Caco-2 (cell line): ENCODE data around the gene TSPAN32. TPM values are rescaled to one million over a fixed set of nuclear protein-coding genes. Genes with fewer than 3 reads are reported as not detected.

Experiments used
- BruUV-seq: library from RNA; stranded (reverse); fragments of 400-500 nt; replicated peaks from 2 replicates; lab custom pipeline; 2021; lab: Mats Ljungman, UMichigan
- CTCF ChIA-PET: fragments of 300-600 bp; sonication (Branson Sonifier 250); formaldehyde crosslinking; loops from one replicate; lab custom pipeline; 2022; ENCODE audit warnings: antibody characterized with exemption; lab: Charles Lee
- POLR2A ChIA-PET: fragments of 300-600 bp; sonication (Branson Sonifier 250); formaldehyde crosslinking; loops from one replicate; lab custom pipeline; 2022; ENCODE audit warnings: antibody characterized with exemption; lab: Charles Lee
- DNase-seq, 2 experiments: peaks; one replicate each; pipeline versions ENCODE4 v3.0.0 to v3.0.0-alpha.2; 2020 to 2022
- H3K27me3 ChIP-seq: replicated peaks from 2 replicates; pipeline ENCODE4 v1.6.0; 2011; ENCODE audit warnings: low read length; ENCODE audit not compliant: control insufficient read depth, insufficient read depth
- H3K36me3 ChIP-seq: 2 replicates; pipeline ENCODE4 v1.5.1; 2011; ENCODE audit warnings: low read length; ENCODE audit not compliant: control insufficient read depth, insufficient read depth
- H3K4me1 ChIP-seq: fragments of 250-450 bp; sonication (Bioruptor Pico); 2 replicates; pipeline ENCODE4 v1.5.1; 2020; ENCODE audit warnings: mild to moderate bottlenecking
- H3K4me3 ChIP-seq: 2 replicates; pipeline ENCODE4 v1.5.1; 2011; ENCODE audit warnings: low read depth, mild to moderate bottlenecking, control low read depth, low read length
- H3K9me3 ChIP-seq: fragments of 250-450 bp; sonication (Bioruptor Pico); 2 replicates; pipeline ENCODE4 v1.5.1; 2020; ENCODE audit warnings: mild to moderate bottlenecking, moderate library complexity
- H3K27ac Mint-ChIP-seq: one replicate; pipeline ENCODE4 v1.8.0; 2022; ENCODE audit warnings: mixed read lengths; ENCODE audit not compliant: unreplicated experiment
- H3K27me3 Mint-ChIP-seq: one replicate; pipeline ENCODE4 v1.8.0; 2022; ENCODE audit warnings: mixed read lengths; ENCODE audit not compliant: insufficient read depth, unreplicated experiment
- H3K36me3 Mint-ChIP-seq: one replicate; pipeline ENCODE4 v1.8.0; 2022; ENCODE audit warnings: mild to moderate bottlenecking, mixed read lengths; ENCODE audit not compliant: insufficient read depth, unreplicated experiment
- H3K4me1 Mint-ChIP-seq: one replicate; pipeline ENCODE4 v1.8.0; 2022; ENCODE audit warnings: low read depth, mixed read lengths; ENCODE audit not compliant: unreplicated experiment
- H3K4me3 Mint-ChIP-seq: one replicate; pipeline ENCODE4 v1.8.0; 2022; ENCODE audit warnings: mild to moderate bottlenecking, moderate library complexity, mixed read lengths; ENCODE audit not compliant: unreplicated experiment
- H3K9me3 Mint-ChIP-seq: one replicate; pipeline ENCODE4 v1.8.0; 2022; ENCODE audit warnings: mixed read lengths; ENCODE audit not compliant: unreplicated experiment
- CTCF ChIP-seq, 2 experiments: fragments of 200-600 bp in 1 of 2; IDR thresholded peaks; 1 replicate in 1 of 2; 2 replicates in 1 of 2; pipeline versions ENCODE4 v1.5.1 to v1.8.0; 2011 to 2022; ENCODE audit warnings: antibody characterized with exemption in 1 of 2, control low read depth in 1 of 2, inconsistent platforms in 1 of 2, low read depth in 1 of 2, low read length in 1 of 2, mild to moderate bottlenecking in 1 of 2, moderate library complexity in 1 of 2; ENCODE audit not compliant: insufficient read depth in 1 of 2, severe bottlenecking in 1 of 2, unreplicated experiment in 1 of 2
- intact Hi-C: fragments of 100-400 bp; cut with micrococcal nuclease; formaldehyde crosslinking; loops from one replicate; pipeline ENCODE4 v1.10.0; 2022; ENCODE audit not compliant: unreplicated experiment
- total RNA-seq: library from RNA; stranded (reverse); gene quantifications from 2 replicates; pipeline ENCODE4 v1.2.3, GENCODE V29; 2022

Gene TSPAN32
- total RNA-seq, 1 experiment from 2014 or later: 1.2 TPM

- Mint-ChIP-seq H3K4me3 (no peak overlapping the region), H3K27me3 (no peaks in the 10 kb centered on the region), H3K4me1 (no peaks in the 10 kb centered on the region), H3K9me3 (no peaks in the 10 kb centered on the region), H3K36me3 (no peaks in the 10 kb centered on the region), H3K27ac (no peak overlapping the region)
- ChIA-PET CTCF (interaction anchor here (0.6 kb wide), 1 partner anchor 175 kb away, joined by 3 read pairs; no protein-coding TSS in a partner anchor), POLR2A (no interaction called here)
- peaks cover 3% of the 10 kb centered on the region for H3K9me3 ChIP-seq
- no peak for DNase-seq
- no peak overlapping the region for H3K4me3 ChIP-seq
- no peaks in the 10 kb centered on the region for H3K4me1 ChIP-seq
- intact Hi-C loops: no loop called here
- H3K27me3 ChIP-seq: no peaks in the 10 kb centered on the region
- H3K36me3 ChIP-seq: no peaks in the 10 kb centered on the region
- TF ChIP-seq CTCF (IDR thresholded peaks at IDR 0.05; ENCODE audit: insufficient read depth in 1 of 2, low read depth in 1 of 2, low read length in 1 of 2, severe bottlenecking in 1 of 2, unreplicated experiment in 1 of 2): no peak
- no TSS peak for BruUV-seq
Measured at GRCh38 chr11:2325719-2326118, 23.9 kb downstream of the TSPAN32 start.

- TF ChIP-seq CTCF (IDR thresholded peaks at IDR 0.05; ENCODE audit: insufficient read depth in 1 of 2, low read depth in 1 of 2, low read length in 1 of 2, severe bottlenecking in 1 of 2, unreplicated experiment in 1 of 2): no peak
- CTCF ChIA-PET: no interaction called here
- Histone ChIP-seq H3K9me3 (peaks cover 12% of the 10 kb centered on the region), H3K4me3 (no peak overlapping the region), H3K4me1 (no peaks in the 10 kb centered on the region), H3K27me3 (no peaks in the 10 kb centered on the region), H3K36me3 (no peaks in the 10 kb centered on the region)
- no TSS peak for BruUV-seq
- no peaks in the 10 kb centered on the region for H3K4me1 Mint-ChIP-seq
- DNase-seq: no peak
- no peaks in the 10 kb centered on the region for H3K27me3 Mint-ChIP-seq
- H3K36me3 Mint-ChIP-seq: no peaks in the 10 kb centered on the region
- H3K27ac Mint-ChIP-seq: no peak overlapping the region
- no peaks in the 10 kb centered on the region for H3K9me3 Mint-ChIP-seq
- POLR2A ChIA-PET: no interaction called here
- intact Hi-C loops: no loop called here
- H3K4me3 Mint-ChIP-seq: no peak overlapping the region
Measured at GRCh38 chr11:2327032-2327431, 25.2 kb downstream of the TSPAN32 start.

GRCh38 chr11:2328021-2328420 lies 26.2 kb downstream of the TSPAN32 start:
- Histone ChIP-seq H3K4me1 (no peaks in the 10 kb centered on the region), H3K4me3 (no peak overlapping the region), H3K36me3 (no peaks in the 10 kb centered on the region), H3K27me3 (no peaks in the 10 kb centered on the region), H3K9me3 (peaks cover 12% of the 10 kb centered on the region)
- Mint-ChIP-seq H3K27me3 (no peaks in the 10 kb centered on the region), H3K4me1 (no peaks in the 10 kb centered on the region), H3K4me3 (no peak overlapping the region), H3K36me3 (no peaks in the 10 kb centered on the region), H3K9me3 (no peaks in the 10 kb centered on the region), H3K27ac (no peak overlapping the region)
- POLR2A ChIA-PET: no interaction called here
- CTCF ChIA-PET: no interaction called here
- TF ChIP-seq CTCF (IDR thresholded peaks at IDR 0.05; ENCODE audit: insufficient read depth in 1 of 2, low read depth in 1 of 2, low read length in 1 of 2, severe bottlenecking in 1 of 2, unreplicated experiment in 1 of 2): no peak
- no peak for DNase-seq
- BruUV-seq: no TSS peak
- intact Hi-C loops: no loop called here
